Fibroblast of lung (primary cell): Measurements from ENCODE around the gene COMT. TPM values are rescaled to one million over a fixed set of nuclear protein-coding genes. Genes with fewer than 3 reads are reported as not detected.

Source experiments
- DNase-seq, 2 donors: peaks; one replicate each; pipeline versions ENCODE4 v3.0.0 to v3.0.0-alpha.2; 2010; ENCODE audit warnings: low read depth in 2 of 2
- H2AFZ ChIP-seq: 2 replicates; pipeline ENCODE4 v1.5.1; 2012; ENCODE audit warnings: low read length, control low read depth, inconsistent platforms
- H3K27ac ChIP-seq: 2 replicates; pipeline ENCODE4 v1.5.1; 2011; ENCODE audit warnings: low read length, control low read depth; ENCODE audit not compliant: insufficient read depth
- H3K27me3 ChIP-seq: 2 replicates; pipeline ENCODE4 v1.5.1; 2011; ENCODE audit warnings: mild to moderate bottlenecking, low read length; ENCODE audit not compliant: control insufficient read depth, insufficient read depth
- H3K36me3 ChIP-seq: 2 replicates; pipeline ENCODE4 v1.5.1; 2011; ENCODE audit warnings: low read length; ENCODE audit not compliant: control insufficient read depth, insufficient read depth
- H3K4me1 ChIP-seq: 2 replicates; pipeline ENCODE4 v1.5.1; 2011; ENCODE audit warnings: low read length; ENCODE audit not compliant: control insufficient read depth, insufficient read depth; ENCODE audit errors: extremely low read depth
- H3K4me2 ChIP-seq: 2 replicates; pipeline ENCODE4 v1.5.1; 2011; ENCODE audit warnings: low read length, control low read depth; ENCODE audit not compliant: insufficient read depth; ENCODE audit errors: extremely low read depth
- H3K4me3 ChIP-seq, 4 experiments: fragments of 200-600 bp in 1 of 4; sonication (generic) in 1 of 4; replicated peaks in 1 of 4; 2 replicates each; pipeline ENCODE4 v1.5.1; 2011 to 2016; ENCODE audit warnings: low read length in 4 of 4, low read depth in 3 of 4, mild to moderate bottlenecking in 3 of 4, control low read depth in 2 of 4, inconsistent platforms in 1 of 4, mixed read lengths in 1 of 4; ENCODE audit not compliant: insufficient read depth in 1 of 4; ENCODE audit errors: control extremely low read depth in 1 of 4
- H3K79me2 ChIP-seq: 2 replicates; pipeline ENCODE4 v1.5.1; 2012; ENCODE audit warnings: mild to moderate bottlenecking, low read length, inconsistent platforms; ENCODE audit not compliant: control insufficient read depth, insufficient read depth
- H3K9ac ChIP-seq: 2 replicates; pipeline ENCODE4 v1.5.1; 2011; ENCODE audit warnings: mild to moderate bottlenecking, low read length, control low read depth; ENCODE audit not compliant: insufficient read depth
- H3K9me3 ChIP-seq: 2 replicates; pipeline ENCODE4 v1.5.1; 2012; ENCODE audit warnings: low read depth, low read length; ENCODE audit not compliant: control insufficient read depth, insufficient read depth
- H4K20me1 ChIP-seq: 2 replicates; pipeline ENCODE4 v1.5.1; 2011; ENCODE audit warnings: low read length; ENCODE audit not compliant: control insufficient read depth, insufficient read depth; ENCODE audit errors: extremely low read depth
- EZH2 ChIP-seq: IDR thresholded peaks from 2 replicates; pipeline ENCODE4 v1.5.1; 2012; ENCODE audit warnings: low read length, control low read depth, mild to moderate bottlenecking; ENCODE audit errors: missing control alignments
- polyA plus RNA-seq, 2 donors: library from polyadenylated mRNA; depleted of rRNA in 1 of 2; stranded (reverse) in 1 of 2; unstranded in 1 of 2; fragments of >200 nt; gene quantifications; 2 replicates each; pipeline ENCODE4 v1.2.1, GENCODE V29; 2011 to 2012; ENCODE audit warnings: missing spikeins in 1 of 2
- total RNA-seq: library from RNA; depleted of rRNA; stranded (reverse); fragments of >200 nt; gene quantifications from 2 replicates; pipeline ENCODE4 v1.2.1, GENCODE V29; 2014
- TF ChIP-seq, protein P1 (sequence below), 2 donors: IDR thresholded peaks in 1 of 2; conservative IDR thresholded peaks in 1 of 2; 1 replicate in 1 of 2; 2 replicates in 1 of 2; pipeline ENCODE4 v1.5.1; 2011 to 2012; ENCODE audit warnings: low read length in 2 of 2, control low read depth in 1 of 2, inconsistent platforms in 1 of 2, low read depth in 1 of 2, mild to moderate bottlenecking in 1 of 2

The COMT gene
- total and polyA plus RNA-seq, 2 donors (not counting 1 experiment from before 2014, with no cell fraction given) = 208 to 305 TPM

- H3K9me3 ChIP-seq = no peaks in the 10 kb centered on the region
- H3K79me2 ChIP-seq = no peaks in the 10 kb centered on the region
- no peak overlapping the region for H3K9ac ChIP-seq
- no peaks in the 10 kb centered on the region for H4K20me1 ChIP-seq
- H3K36me3 ChIP-seq = peaks cover 3% of the 10 kb centered on the region
- H3K4me1 ChIP-seq = no peaks in the 10 kb centered on the region
- no peak overlapping the region for H2AFZ ChIP-seq
- no peak overlapping the region for H3K4me2 ChIP-seq
- no peak for DNase-seq
- no peak overlapping the region for H3K27ac ChIP-seq
- no peak overlapping the region for H3K4me3 ChIP-seq
- H3K27me3 ChIP-seq = no peaks in the 10 kb centered on the region
- TF ChIP-seq, protein P1, sequence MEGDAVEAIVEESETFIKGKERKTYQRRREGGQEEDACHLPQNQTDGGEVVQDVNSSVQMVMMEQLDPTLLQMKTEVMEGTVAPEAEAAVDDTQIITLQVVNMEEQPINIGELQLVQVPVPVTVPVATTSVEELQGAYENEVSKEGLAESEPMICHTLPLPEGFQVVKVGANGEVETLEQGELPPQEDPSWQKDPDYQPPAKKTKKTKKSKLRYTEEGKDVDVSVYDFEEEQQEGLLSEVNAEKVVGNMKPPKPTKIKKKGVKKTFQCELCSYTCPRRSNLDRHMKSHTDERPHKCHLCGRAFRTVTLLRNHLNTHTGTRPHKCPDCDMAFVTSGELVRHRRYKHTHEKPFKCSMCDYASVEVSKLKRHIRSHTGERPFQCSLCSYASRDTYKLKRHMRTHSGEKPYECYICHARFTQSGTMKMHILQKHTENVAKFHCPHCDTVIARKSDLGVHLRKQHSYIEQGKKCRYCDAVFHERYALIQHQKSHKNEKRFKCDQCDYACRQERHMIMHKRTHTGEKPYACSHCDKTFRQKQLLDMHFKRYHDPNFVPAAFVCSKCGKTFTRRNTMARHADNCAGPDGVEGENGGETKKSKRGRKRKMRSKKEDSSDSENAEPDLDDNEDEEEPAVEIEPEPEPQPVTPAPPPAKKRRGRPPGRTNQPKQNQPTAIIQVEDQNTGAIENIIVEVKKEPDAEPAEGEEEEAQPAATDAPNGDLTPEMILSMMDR (conservative IDR thresholded peaks at IDR 0.05 in 1 of 2, IDR thresholded peaks at IDR 0.05 in 1 of 2; ENCODE audit: low read depth in 1 of 2, low read length in 2 of 2) = no peak
These were observed 36.0 kb downstream of the COMT start for GRCh38 chr22:19977296-19978243.

DNA sequence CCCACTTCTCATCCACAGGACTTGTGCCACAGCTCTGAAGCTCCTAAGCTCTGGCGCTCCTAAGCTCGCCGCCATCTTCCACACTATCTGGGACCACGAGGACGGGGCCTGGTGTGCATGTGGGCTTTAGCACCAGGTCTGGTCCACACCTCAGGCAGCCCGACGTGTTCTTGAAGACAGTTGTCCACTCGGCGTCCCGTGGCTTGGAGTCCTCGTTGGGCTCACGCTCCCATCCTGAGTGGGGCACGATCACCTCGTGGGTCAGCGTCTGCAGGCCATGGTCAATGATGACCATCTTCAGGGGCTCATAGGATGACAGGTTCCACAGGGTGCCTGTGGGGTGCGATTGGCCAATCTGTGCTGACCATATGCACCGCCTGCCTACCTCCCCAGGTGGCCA lies 37.2 kb downstream of the COMT start:
- Histone ChIP-seq H3K36me3 (peaks cover 3% of the 10 kb centered on the region), H3K9ac (no peak overlapping the region), H2AFZ (no peak overlapping the region), H3K4me3 (no peak overlapping the region), H4K20me1 (no peaks in the 10 kb centered on the region), H3K4me2 (no peak overlapping the region), H3K27me3 (no peaks in the 10 kb centered on the region), H3K79me2 (no peaks in the 10 kb centered on the region), H3K9me3 (no peaks in the 10 kb centered on the region), H3K4me1 (peaks cover 3% of the 10 kb centered on the region), H3K27ac (no peak overlapping the region)
- DNase-seq = no peak
- TF ChIP-seq, protein P1 (conservative IDR thresholded peaks at IDR 0.05 in 1 of 2, IDR thresholded peaks at IDR 0.05 in 1 of 2; ENCODE audit: low read depth in 1 of 2, low read length in 2 of 2) = no peak
- TF ChIP-seq EZH2 = no peak

GRCh38 chr22:19979712-19980493 lies 38.3 kb downstream of the COMT start:
- Histone ChIP-seq H3K4me1 (peaks cover 11% of the 10 kb centered on the region), H3K4me3 (no peak overlapping the region), H3K27ac (no peak overlapping the region), H4K20me1 (no peaks in the 10 kb centered on the region), H3K79me2 (no peaks in the 10 kb centered on the region), H3K4me2 (no peak overlapping the region), H2AFZ (no peak overlapping the region), H3K9me3 (no peaks in the 10 kb centered on the region), H3K27me3 (no peaks in the 10 kb centered on the region), H3K36me3 (peaks cover 3% of the 10 kb centered on the region), H3K9ac (no peak overlapping the region)
- no peak for DNase-seq
- TF ChIP-seq, protein P1 (conservative IDR thresholded peaks at IDR 0.05 in 1 of 2, IDR thresholded peaks at IDR 0.05 in 1 of 2; ENCODE audit: low read depth in 1 of 2, low read length in 2 of 2) = no peak
- no peak for TF ChIP-seq EZH2
